Central memory CD4-positive, alpha-beta T cell (primary cell): Measurements from ENCODE around the gene FIG4.
"Not testable (repeated sequence)": the region's sequence is repeated elsewhere in the genome, so short reads cannot be mapped to it uniquely, and the experiment has no call there.

ENCODE experiments used
- DNase-seq: peaks from one replicate; pipeline ENCODE4 v3.0.0; 2022

FIG4 gene

DNA sequence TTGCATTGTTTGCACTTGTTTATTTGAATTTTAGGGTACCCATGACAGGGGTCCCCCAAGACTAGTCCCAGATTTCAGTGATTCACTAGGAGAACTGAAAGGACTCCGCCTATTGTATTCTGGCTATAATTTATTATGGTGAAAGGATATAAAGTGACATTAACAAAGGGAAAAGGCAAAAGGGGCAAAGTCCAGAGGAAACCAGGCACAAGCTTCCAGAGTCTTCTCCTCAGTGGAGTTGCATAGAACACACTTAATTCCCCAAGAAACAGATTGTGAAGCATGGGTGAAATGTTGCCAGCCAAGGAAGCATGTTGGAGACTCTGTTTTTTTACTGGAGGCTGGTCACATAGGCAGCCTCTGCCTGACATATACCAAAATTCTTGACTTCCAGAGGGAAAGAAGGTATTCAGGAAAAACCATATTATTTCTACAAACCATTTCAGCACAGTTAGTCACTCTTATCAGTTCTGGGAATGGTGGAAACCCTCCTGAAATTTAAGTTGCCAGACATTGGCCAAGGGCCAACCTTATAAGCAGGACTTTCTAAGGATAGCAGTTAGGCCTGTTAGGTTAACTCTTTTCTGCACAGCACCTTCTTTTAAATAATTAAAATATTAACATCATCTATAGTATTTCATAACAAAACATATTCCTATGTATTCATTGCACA, 71.8 kb downstream of the FIG4 start:
- DNase-seq = no peak

DNA sequence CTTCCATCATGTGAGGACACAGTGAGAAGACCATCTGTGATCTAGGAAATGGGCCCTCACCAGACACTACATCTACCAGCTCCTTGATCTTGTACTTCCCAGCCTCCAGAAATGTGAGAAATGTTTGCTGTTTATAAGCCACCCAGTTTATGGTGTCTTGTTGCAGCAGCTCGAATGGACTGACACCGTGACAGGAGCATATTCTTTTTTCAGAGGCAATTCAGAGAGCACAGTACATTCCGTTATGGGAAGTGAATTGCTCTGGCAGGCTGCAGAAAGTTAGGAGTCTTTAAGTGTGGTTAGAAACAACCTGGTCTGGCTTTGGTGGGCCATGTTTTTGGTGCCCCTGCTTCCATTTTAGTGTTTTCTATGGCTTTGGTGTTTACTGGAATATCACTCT, 75.1 kb downstream of the FIG4 start:
- no peak for DNase-seq

DNA sequence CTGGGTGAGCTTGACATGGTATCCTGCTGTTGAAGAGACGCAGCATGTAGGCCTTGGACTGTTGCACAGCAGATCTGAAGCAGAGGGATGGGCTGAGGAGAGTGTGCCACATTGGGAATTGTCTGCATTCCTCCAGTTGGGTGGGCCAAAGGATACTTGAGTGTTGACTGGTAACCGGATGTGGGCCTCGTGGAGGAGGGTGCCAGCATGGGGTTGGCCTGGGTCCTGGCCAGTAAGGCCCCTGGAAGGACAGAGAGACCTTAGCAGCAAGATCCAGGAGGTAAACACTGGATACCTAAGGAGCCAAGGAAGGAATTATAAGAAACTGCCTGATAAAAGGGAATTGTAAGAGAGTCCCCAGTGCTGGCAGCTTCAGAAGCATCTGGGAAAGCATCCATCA, 76.9 kb downstream of the FIG4 start:
- DNase-seq = no peak

DNA sequence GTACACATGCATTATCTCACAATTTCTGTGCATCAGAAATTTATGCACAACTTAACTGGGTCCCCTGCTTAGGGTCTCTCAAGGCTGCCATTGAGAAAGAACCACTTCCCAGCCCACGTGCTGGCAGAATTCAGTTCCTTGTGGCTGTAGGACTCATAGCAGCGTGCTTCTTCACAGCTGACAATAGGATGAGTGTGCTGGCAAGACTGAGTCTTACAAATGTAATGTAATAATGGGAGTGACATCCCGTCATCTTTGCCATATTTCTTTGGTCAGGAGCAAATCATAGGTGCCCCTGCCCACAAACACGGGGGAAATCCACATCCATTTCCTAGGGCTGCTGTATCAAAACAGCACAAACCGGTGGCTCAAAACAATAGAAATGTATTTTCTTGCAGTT, 77.4 kb downstream of the FIG4 start:
- DNase-seq = no peak

DNA sequence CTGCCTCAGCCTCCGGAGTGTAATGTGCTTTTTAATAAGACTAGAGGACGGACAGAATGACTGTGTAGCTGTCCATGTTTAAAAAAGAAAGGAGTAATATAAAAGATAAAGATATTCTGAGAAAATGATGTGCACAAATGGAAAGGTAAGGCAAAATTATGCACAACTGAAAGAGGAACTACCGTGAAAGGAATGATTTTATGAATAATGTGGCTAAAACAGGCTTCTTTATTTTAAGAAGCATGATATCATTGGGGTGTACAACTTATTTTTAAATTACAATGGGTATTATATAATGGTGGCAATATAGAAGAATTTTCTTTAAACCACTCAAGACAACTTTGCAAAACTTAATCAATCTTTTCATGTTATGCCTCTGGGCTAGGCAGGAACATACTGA, 78.1 kb downstream of the FIG4 start:
- DNase-seq = no peak

DNA sequence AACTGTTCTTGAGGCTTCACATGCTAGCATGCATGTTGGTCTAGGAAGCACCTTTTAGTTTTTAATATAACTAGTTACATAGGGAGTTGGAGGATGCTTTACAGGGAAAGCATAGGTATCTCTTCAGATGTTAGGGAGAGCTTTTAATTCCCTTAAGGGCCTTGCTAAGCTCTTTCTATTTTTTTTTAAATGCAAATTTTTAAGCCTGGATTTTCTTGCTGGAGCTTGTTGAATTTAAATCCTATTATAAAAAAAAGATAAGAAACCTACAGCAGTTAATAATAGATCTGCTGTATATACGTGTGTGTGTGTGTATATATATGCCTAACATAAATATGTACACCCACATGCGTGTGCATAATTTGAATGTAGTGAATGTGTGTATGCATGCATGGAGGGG, 79.0 kb downstream of the FIG4 start:
- DNase-seq = no peak

DNA sequence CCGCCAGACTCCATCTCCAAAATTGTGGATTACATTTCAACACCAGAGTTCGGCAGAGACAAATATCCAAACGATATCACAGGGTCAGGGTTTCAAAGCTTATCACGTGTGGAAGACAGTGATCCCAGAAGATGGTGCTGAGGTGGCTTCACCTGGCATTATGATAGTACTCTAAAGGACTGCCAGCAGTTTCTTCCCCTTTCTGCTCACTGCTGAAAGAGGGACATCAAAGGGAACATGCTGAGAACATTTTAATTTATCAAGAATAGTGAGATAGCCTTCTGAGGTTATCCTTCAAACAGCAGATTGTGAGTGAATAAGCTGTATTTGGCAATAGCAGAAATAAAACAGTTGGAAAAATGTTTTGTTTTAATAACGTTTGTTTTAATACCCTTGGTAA, 79.7 kb downstream of the FIG4 start:
- no peak for DNase-seq

DNA sequence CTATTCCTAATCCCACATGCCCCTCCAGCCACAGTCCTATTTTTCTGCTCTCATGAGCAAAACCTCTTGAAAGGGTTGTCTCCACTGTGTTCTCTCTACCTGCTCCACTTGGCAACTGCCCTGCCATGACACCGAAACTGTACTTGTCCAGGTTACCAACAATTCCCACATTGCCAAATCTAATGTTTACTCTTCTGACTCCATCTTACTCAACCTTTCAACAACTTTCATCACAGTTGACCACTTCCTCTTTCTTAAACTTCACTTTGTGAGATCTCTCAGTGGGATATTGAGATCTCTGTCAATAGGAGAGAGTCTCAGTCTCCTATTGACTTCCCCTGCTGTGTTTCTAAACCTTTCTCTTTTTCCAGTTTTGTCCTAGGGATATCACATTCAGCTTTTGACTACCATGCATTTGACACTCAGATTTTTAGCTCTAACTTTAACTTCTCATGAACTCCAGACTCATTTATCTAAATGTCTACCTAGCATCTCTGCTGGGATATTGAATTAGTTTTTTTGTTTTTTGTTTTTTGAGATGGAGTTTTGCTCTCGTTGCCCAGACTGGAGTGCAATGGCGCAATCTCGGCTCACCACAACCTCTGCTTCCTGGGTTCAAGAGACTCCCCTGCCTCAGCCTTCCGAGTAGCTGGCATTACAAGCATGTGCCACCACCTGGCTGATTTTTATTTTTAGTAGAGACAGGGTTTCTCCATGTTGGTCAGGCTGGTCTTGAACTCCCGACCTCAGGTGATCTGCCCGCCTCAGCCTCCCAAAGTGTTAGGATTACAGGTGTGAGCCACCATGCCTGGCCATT, 81.1 kb downstream of the FIG4 start:
- DNase-seq = not testable (repeated sequence)

DNA sequence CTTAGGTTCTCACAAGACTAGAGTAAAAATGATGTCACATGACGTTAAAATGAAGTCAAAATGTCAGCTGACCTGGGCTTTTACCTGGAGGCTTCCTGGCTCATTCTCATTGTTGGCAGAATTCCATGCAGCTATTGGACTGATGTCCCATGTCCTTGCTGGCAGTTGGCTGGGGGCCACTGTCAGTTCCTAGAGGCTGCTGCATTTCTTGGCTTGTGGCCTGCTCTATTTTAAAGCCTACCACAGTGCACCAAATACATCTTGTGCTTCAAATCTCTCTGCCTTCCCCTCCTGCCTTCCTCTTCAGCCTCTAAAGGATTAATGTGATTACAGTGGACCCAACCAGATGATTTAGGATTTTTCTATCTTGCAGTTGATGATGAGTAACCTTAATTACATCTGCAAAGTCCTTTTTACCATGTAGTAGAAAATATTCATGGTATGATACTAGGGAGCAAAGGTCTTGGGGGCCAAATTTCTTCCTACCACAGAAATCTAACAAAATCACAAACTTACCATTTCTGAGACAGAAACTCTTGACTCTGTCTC, 81.9 kb downstream of the FIG4 start:
- no peak for DNase-seq

DNA sequence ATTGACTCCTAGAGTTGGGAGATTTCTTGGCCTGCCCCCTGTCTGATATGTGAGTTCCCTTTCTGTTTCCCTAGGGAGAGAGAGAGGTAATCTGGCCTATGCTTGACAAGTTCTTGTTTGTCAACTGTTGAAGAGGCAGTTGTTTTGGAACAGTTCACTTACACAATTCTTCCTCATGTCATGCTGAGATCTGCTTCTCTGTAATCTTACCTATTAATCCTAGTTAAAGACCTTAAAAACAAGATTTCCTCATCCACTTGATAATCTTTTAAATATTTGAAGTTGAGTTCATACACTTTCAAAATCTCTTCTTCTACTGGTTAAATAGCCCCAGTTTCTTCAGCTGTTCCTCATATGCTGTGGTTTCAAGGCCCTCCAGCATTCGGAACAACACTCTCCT, 89.9 kb downstream of the FIG4 start:
- no peak for DNase-seq

DNA sequence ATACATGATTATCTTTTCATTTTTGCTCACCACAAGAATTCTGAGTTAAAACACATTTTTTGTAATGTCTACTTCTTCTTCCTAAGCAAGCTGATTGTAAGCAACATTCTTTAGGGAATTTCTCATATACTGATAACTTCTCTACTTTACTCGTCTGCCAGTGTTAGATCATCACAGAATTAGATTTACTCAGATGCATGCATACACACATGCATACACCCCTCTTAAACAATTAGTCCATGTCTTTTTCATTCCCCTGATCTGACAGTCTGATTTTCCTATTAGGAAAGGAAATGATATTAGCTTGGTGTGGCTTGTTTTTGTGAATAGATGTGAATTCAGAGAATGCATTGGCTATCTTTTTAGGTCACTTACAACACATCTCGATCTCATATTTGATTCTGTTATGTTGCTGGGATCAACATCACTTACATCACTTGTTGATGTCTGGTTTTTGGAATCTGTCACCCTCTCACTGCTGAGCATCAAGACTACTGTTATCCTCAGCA, 91.4 kb downstream of the FIG4 start:
- no peak for DNase-seq

DNA sequence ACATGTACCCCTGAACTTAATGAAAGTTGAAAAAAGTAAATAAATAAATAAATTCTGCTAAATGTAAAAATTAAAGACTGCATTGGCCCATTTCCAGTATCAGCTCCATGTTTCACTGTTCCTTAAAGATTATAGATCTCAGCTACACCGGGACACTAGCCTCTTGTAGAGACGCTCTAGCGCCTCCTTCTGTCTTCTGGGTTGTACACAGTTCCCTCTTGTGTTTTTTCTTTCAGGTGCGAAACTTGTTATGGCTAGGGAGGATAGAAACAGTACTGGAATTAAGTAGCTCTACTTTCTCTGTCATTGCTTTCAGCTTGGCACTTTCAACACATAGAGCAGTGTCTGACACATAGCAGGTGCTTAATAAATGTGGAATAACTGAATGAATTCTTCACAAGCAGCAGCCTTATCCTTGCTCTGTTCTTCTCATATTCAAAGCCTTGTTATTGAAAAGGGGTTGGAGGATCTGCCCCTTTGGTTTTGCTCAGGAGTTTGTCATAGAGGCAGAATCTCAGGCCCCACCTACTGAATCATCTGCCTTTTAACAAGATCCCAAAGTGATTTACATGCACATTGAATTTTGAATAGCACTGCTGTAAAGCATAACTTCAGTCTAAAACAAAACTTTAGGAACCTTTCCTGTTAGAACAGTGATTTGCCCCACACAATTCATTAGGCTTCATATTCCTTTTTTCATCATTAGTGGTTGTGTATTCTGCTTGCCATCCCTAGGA, 92.3 kb downstream of the FIG4 start:
- no peak for DNase-seq

DNA sequence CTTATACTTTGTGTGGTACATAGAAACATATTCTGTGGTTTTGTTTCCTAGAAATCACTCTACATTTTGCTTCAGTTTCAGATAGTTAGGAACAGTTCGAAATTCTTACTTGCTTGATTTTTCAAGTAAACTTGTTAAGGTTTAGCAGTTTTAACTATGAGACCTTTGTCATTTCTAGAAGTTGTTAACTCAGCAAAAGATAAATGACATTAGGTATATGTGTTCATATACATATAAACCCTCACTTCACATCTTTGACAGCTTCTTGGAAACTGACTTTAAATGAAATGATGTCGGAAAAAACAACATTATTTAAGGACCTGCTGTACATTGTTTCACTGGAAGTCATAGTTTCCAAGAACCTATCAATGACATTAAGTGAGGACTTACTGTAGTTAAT, 96.2 kb downstream of the FIG4 start:
- no peak for DNase-seq

DNA sequence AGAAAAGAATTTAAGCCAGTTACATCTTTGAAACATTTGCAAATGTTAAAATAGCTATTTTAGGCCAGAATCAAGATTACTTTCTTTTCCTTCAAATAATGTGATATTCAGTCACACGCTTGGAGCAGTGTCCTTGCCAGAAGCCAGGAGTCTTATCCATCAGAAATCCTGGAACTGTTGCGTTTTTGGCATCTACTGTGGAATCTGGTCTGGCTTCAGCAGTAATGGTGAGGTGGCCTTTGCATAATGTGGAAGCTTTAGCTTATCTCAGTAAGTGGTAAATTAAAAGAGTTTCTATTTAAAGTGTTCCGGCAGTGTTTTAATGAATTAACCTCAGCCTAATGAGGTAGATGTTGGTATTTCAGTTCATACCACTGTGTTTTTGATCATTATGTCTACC, 97.6 kb downstream of the FIG4 start:
- no peak for DNase-seq

DNA sequence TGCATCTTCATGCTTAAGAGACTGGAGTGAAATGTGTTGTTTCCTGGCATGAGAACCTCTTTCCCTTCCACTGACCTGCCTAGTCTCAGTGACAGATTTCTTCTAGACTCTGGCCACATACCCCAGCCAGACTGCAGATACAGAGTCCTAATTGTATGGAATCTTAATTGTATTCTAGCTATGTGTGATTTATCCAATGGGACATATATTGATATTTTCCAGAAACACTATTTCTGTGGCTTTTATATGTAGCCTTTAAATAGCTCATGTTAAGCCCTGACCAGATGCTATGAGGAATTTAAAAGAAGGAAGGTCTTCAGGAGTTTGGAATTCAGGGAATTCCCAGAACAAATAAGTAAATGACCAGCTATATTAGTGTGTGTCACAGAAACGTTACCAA, 99.0 kb downstream of the FIG4 start:
- DNase-seq = no peak

DNA sequence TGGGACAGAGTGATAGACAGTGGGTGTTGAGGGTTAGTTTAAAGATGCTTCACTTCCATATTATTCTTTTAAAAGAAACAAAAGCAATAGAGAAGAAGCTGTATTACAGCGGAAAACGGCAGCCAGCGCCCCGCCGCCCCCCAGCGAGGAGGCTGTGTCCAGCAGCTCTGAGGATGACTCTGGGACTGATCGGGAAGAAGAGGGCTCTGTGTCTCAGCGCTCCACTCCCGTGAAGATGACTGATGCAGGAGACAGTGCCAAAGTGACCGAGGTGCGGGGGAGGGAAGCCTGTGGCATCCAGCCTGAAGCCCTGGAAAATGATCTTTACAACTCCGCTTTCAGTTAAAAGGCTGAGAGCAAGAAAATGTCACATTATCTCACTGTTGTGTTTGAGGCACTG, 100.2 kb downstream of the FIG4 start:
- DNase-seq = no peak

DNA sequence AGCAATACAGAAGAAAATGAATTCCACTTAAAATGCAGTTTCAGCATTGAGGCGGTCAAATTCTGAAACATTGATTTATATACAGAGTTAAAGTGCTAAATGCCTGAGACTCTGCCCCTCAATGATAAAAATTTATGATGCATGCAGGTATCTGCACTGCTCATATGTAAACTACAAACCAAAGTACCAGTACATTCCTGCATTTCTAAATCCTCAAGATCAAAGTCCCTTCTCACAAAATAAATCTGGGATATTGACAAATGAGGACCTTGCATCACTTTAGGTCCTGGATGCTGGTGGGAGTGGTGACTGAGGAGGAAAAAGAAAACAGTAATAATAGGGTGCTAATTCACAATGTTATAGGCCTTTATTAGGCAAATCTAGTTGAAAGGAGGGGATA, 101.9 kb downstream of the FIG4 start:
- no peak for DNase-seq

DNA sequence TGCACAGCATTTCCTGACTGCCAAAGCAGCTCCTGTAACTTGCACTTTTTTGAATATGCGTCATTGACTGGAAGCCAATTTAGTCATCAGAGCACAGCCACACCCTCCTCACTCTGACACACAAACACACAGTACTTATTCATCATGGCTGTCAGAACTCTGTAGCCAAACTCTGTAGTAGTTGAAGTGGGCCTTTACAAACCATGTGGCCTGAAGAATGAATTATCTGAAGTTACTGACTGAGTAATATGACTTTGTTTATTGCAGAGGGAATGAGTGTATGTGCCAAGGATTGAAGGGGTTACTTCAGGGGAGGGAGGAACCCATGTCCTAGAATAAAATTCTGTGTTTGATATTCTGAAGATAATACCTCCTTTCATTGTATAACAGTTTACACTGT, 102.7 kb downstream of the FIG4 start:
- DNase-seq = no peak

DNA sequence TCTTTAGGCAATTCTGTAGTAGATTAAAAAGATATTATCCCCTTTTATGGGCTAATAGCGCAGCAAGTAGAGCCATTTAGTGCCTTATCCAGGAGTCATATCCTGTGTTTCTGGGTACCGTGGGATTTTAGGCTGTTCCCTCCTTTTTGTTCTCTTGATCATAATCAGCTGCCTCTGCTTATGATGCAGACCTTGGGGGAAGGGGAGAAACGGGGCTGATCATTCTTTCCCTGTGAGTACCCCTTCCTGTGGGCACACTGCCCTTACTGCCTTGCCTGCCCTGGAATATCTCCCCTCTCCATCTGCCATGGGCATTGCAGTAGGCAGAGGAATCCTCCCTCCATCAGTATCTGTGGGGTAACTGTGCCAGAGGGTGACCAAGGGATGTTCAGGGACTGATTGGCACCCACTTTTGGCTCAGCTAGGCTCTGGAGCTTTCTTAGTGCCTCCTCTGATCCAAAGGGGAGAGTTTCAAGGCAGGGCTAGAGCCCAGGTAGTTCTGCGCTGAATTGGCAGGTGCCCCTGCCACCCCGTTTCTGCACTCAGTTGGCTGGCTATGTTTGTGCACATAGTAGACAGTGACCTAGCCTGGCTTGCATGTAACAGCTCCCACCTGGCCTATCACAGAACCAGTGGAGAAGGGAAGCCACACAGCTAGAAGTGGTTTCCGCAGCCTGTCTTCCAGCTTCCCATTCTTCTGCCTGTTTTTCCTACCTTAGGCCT, 103.3 kb downstream of the FIG4 start:
- DNase-seq = no peak

DNA sequence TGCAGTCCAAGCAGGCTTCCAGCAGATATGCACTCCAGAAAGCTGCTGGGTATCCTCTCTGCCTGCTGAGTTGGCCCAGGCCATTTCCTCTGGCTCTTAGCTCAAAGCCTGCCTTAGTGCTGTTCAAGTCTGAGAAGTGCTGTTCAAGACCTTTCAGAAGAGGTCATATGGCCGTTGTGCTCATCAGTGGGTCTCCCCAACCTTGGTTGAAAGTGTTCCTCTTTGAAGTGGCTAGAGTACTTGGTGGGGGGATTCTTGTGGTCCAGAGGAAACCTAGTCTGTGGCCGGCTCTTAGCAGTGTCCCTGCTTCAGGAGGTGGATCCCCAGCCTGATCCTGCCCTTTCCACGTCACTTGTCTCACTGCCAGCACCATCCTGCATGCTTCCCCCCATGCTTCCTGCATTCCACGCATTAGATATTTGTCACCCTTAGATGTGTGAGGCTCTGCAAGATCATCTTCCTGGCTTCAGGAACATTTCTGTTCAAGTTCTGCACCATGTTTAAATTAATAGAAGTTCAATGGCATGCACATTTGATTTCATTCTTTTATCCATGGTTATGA, 105.0 kb downstream of the FIG4 start:
- DNase-seq = no peak

DNA sequence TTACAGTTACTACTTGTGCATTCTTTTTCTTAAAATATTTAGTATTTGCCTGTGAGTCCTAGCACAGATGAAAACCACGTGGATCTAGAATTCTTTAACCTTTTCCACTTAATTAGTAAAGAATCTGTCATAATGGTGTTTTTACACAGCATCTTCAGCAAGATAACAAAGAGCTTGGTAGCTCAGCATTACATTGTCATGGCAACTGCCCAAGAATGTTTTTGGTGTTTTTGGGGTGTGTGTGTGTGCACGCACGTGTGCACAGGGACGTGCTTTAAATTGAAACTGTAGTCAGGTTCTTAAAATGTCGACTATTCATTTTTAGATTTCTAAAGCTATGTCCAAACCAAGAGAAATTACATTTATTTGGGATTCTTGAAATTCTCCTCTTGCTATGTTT, 108.0 kb downstream of the FIG4 start:
- no peak for DNase-seq

DNA sequence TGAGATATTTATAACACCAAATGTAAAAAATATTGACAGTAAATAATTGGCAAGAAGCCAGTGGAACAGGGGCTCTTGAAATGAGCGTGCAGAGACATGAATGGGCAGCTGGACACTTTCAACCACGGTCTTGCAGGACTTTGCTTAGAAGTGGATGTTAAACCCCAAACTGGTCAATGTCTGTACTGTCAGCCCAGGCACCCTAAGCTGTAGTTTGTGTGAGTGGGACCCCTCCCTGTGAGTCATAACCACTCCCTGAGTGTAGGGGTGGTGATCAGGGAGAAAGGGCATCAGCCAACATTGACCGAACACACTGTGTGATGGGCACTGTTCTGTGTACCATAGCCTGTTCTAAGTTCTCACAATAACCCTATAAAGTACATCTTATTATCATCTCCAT, 108.6 kb downstream of the FIG4 start:
- no peak for DNase-seq
